PC-9 (cell line): ENCODE data around the gene ERC2.

Experiments
- CTCF ChIP-seq: fragments of 200-600 bp; sonication (generic); conservative IDR thresholded peaks from 2 replicates; pipeline ENCODE4 v1.6.1; 2017; ENCODE audit warnings: mixed run types, antibody characterized with exemption, mild to moderate bottlenecking, moderate library complexity
- EZH2 ChIP-seq: fragments of 200-600 bp; sonication (generic); IDR thresholded peaks from 2 replicates; pipeline ENCODE4 v1.8.0; 2017; ENCODE audit warnings: antibody characterized with exemption, low read depth

GRCh38 chr3:56373386-56373785, 94.9 kb downstream of the ERC2 start:
- TF ChIP-seq CTCF = no peak
- no peak for TF ChIP-seq EZH2
